ENCODE results near the gene CCDC73. TPM values are rescaled to one million over a fixed set of nuclear protein-coding genes. Genes with fewer than 3 reads are reported as not detected.

Gene CCDC73
- polyA plus RNA-seq, 1 of the 3 experiments (the other 2 are of a cell fraction): not detected

GRCh38 chr11:32569313-32569881 is 225.1 kb downstream of the CCDC73 start:
- peaks cover 5% of the 10 kb centered on the region; the same call in 1 of the 2 replicates for H3K27me3 ChIP-seq (ENCODE audit: insufficient read depth)
- no peak overlapping the region for H3K27ac ChIP-seq (ENCODE audit: low read depth in 2 of 2, low read length in 1 of 2)
- no peaks in the 10 kb centered on the region for H3K36me3 ChIP-seq (replicated peaks in 1 of 2; ENCODE audit: control insufficient read depth in 1 of 2, insufficient read depth in 2 of 2, low read length in 1 of 2)
- no peaks in the 10 kb centered on the region for H3K9me3 ChIP-seq
- H4K20me1 ChIP-seq (ENCODE audit: insufficient read depth): no peaks in the 10 kb centered on the region
- H3K4me3 ChIP-seq (ENCODE audit: low read depth in 2 of 2, low read length in 1 of 2): no peak overlapping the region
- H3K4me2 ChIP-seq: no peak overlapping the region
- no peak for DNase-seq
- ChIA-PET CTCF (no interaction called here), POLR2A (no interaction called here)
- no peaks in the 10 kb centered on the region for H3K9me2 ChIP-seq
- H2AFZ ChIP-seq (ENCODE audit: low read depth): no peak overlapping the region
- TF ChIP-seq SMC3 (IDR thresholded peaks at IDR 0.05; ENCODE audit: low read depth, low read length) (no peak), FOSL2 (IDR thresholded peaks at IDR 0.05; ENCODE audit: borderline replicate concordance, low read depth) (no peak), RFX5 (IDR thresholded peaks at IDR 0.05; ENCODE audit: low read length) (no peak), MEF2A (IDR thresholded peaks at IDR 0.05; ENCODE audit: borderline replicate concordance, low read depth) (no peak), MXI1 (IDR thresholded peaks at IDR 0.05; ENCODE audit: low read depth, low read length) (no peak), SIN3A (IDR thresholded peaks at IDR 0.05; ENCODE audit: borderline replicate concordance, low read depth, low read length) (no peak), RXRA (IDR thresholded peaks at IDR 0.05; ENCODE audit: borderline replicate concordance, low read depth) (no peak), PBX3 (IDR thresholded peaks at IDR 0.05) (no peak), FOXJ3 (CRISPR knock-in tag; IDR thresholded peaks at IDR 0.05) (no peak), TEAD4 (IDR thresholded peaks at IDR 0.05; ENCODE audit: borderline replicate concordance, insufficient read depth) (no peak), CHD2 (IDR thresholded peaks at IDR 0.05; ENCODE audit: low read length, partially characterized antibody) (no peak), EP300 (IDR thresholded peaks at IDR 0.05; ENCODE audit: borderline replicate concordance in 1 of 2, low read depth in 1 of 2, low read length in 1 of 2) (no peak), RCOR1 (IDR thresholded peaks at IDR 0.05; ENCODE audit: low read length) (no peak), GABPA (IDR thresholded peaks at IDR 0.05; ENCODE audit: low read depth) (no peak), REST (IDR thresholded peaks at IDR 0.05; ENCODE audit: low read depth, low read length) (no peak)
- no peaks in the 10 kb centered on the region for H3K4me1 ChIP-seq (ENCODE audit: control insufficient read depth in 1 of 2, insufficient read depth in 2 of 2, low read depth in 1 of 2, low read length in 1 of 2)
- H3F3A ChIP-seq (replicated peaks; ENCODE audit: insufficient read depth): no peaks in the 10 kb centered on the region
- H3K79me2 ChIP-seq (ENCODE audit: insufficient read depth): no peaks in the 10 kb centered on the region
- WGBS (ENCODE audit: low lambda C conversion rate): 15% methylated on average over 4 of the region's 4 CpGs
- no peak overlapping the region for H3K9ac ChIP-seq

All from SK-N-SH (cell line).